Embryonic facial prominence (tissue), 1 donor: ENCODE results near the gene MGAT4D.
"Not testable (repeated sequence)": the region's sequence is repeated elsewhere in the genome, so short reads cannot be mapped to it uniquely, and the experiment has no call there.

Experiments used
- DNase-seq: peaks from one replicate; pipeline ENCODE4 v3.0.0-alpha.2; 2016; ENCODE audit errors: extremely low spot score

The MGAT4D gene

GRCh38 chr4:140497747-140498636 lies at the start of gene MGAT4D:
Gene MGAT4D, minus strand, starts transcription at chr4:140498293. Its CDS starts 71 bp downstream, at chr4:140498222.
- DNase-seq = no peak

- DNase-seq = no peak
Observed at GRCh38 chr4:140533951-140534480, 35.9 kb upstream of the MGAT4D start.

- no peak for DNase-seq
Observed at GRCh38 chr4:140529434-140529833, 31.3 kb upstream of the MGAT4D start.

GRCh38 chr4:140523857-140524742 lies 26.0 kb upstream of the MGAT4D start, which contains the start of gene ELMOD2:
Gene ELMOD2, plus strand, starts transcription at chr4:140524168. Its CDS starts 1,261 bp downstream, at chr4:140525429.
- DNase-seq = peak; percentile 96

GRCh38 chr4:140523370-140523856 lies 25.3 kb upstream of the MGAT4D start:
- no peak for DNase-seq

GRCh38 chr4:140515423-140515822 lies 17.3 kb upstream of the MGAT4D start:
- DNase-seq = no peak

- not testable (repeated sequence) for DNase-seq
Observed at GRCh38 chr4:140513765-140514164, 15.7 kb upstream of the MGAT4D start.

- no peak for DNase-seq
Observed at GRCh38 chr4:140504261-140504660, 6.2 kb upstream of the MGAT4D start.

GRCh38 chr4:140499391-140499790 lies 1.3 kb upstream of the MGAT4D start:
- DNase-seq = no peak

- no peak for DNase-seq
Observed at GRCh38 chr4:140497405-140497746, 717 bp downstream of the MGAT4D start.

GRCh38 chr4:140485939-140486338 lies 12.2 kb downstream of the MGAT4D start:
- no peak for DNase-seq

- no peak for DNase-seq
Observed at GRCh38 chr4:140483445-140483844, 14.6 kb downstream of the MGAT4D start.

- no peak for DNase-seq
Observed at GRCh38 chr4:140472156-140472555, 25.9 kb downstream of the MGAT4D start.

GRCh38 chr4:140469791-140470733 lies 28.0 kb downstream of the MGAT4D start:
- DNase-seq = no peak

- DNase-seq = no peak
Observed at GRCh38 chr4:140466146-140466545, 31.9 kb downstream of the MGAT4D start.

GRCh38 chr4:140463614-140464013 lies 34.5 kb downstream of the MGAT4D start:
- no peak for DNase-seq

- no peak for DNase-seq
Observed at GRCh38 chr4:140463182-140463581, 34.9 kb downstream of the MGAT4D start.

GRCh38 chr4:140450352-140450751 lies 47.7 kb downstream of the MGAT4D start:
- no peak for DNase-seq

- DNase-seq = no peak
Observed at GRCh38 chr4:140448830-140449229, 49.3 kb downstream of the MGAT4D start.

GRCh38 chr4:140448162-140448561 lies 49.9 kb downstream of the MGAT4D start:
- no peak for DNase-seq

GRCh38 chr4:140444347-140444746 lies 53.7 kb downstream of the MGAT4D start:
- DNase-seq = not testable (repeated sequence)
